ENCODE measurements around the gene MPND.

MPND gene

DNA sequence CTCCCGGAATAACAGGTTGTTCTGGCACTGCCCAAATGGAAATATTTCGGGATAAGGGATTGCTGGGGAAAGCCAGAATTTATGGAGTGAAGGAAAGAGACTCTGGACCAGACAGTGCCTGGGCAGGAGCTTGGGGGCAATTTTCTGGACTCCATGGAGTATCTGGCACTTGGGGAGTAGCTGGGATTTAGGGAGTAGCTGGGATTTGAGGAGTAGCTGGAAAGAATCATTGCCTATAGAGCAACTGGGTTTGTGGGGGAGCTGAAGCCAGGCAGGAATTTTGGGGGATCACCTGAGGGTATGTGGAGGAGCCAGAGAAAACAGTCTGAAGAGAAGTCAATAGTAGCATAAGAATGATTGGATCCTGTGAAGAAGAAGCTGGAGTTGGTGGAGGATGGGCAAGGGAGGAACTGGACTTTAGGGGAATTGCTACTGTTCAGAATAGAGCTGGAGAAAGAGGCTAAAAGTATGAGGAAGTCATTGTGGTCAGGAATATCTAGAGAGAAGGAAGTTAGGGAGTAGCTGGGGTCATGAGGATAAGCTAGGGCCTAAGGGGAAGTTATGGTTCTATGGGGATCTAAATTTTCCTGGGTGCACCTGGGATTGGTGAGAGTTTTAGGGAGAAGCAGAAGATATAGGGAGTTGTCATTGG lies 24.2 kb upstream of the MPND start:
- no peak for DNase-seq (ENCODE audit: low read depth in 4 of 4, low spot score in 1 of 4)

DNA sequence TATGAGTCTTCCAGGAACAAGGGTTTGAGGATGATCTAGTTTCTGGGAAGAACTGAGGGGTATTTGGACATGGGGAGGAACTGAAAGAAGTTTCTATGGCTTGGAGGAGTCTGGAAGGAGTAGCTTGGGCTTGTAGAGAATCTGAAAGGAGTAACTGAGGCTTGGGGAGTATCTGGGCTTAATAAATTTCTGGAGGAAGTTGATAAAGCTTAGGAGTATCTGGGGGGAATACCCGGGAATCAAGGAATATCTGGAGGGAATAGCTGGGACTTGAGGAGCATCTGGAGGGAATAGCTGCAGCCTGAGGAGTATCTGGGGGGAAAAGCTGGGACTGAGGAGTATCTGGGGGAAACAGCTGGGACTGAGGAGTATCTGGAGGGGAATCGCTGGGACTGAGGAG lies 22.9 kb upstream of the MPND start:
- DNase-seq (ENCODE audit: low read depth in 4 of 4, low spot score in 1 of 4), result no peak

DNA sequence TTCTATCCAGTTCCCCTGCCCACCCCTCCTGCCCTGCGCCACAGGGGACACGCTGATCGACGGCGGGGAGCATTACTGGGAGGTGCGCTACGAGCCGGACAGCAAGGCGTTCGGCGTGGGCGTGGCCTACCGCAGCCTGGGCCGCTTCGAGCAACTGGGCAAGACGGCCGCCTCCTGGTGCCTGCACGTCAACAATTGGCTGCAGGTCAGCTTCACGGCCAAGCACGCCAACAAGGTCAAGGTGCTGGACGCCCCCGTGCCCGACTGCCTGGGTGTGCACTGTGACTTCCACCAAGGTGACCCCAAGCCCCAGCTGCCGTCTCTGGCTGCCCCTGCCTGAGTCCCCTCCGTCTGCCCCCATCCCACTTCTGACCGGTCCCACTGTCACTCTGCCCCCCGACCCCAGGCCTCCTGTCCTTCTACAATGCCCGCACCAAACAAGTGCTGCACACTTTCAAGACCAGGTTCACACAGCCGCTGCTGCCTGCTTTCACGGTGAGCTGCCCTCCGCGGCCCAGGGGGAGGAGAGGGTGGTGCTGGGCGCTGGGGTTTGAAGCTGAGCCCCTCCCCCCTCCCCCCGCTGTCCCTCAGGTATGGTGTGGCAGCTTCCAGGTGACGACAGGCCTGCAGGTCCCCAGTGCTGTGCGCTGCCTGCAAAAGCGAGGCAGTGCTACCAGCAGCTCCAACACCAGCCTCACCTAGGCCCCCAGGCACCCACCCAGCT lies 20.3 kb upstream of the MPND start:
- no peak for DNase-seq (ENCODE audit: low read depth in 4 of 4, low spot score in 1 of 4)

DNA sequence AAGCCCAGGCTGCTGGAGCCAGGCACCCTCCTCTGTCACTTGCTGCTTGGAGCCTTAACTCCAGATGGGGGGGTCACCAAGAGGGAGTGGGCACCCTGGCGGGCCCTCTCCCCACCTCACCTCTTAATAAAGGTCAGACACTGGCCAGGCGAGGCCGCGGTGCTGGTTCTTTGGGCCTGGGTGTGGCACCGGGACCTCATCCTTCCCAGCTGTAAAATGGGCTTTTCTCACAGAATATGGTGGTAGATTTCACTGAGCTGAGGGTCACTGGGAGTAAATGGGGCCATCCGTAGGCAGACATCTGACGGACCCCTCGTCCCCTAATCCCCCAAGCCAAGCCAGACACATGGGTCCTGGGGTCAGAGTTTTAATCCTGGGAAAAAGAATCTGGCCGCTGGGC lies 19.7 kb upstream of the MPND start:
- DNase-seq (ENCODE audit: low read depth in 4 of 4, low spot score in 1 of 4), result no peak

DNA sequence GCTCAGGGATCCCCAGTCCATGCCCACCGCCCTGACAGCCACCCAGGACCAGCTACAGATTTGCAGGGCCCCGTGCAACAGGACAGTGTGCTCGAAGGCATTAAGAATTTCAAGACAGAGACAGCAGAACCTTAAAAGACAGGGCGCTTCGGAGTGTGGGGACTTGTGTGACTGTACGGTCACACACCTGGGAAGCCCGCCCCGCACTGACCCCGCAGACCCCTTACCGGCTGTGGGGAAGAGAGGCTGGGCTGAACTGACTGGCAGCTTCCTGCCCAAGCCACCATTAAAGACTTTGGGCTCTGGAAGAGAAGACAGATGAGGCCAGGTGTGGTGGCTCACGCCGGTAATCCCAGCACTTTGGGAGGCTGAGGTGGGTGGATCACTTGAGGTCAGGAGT lies 19.1 kb upstream of the MPND start:
- DNase-seq (ENCODE audit: low read depth in 4 of 4, low spot score in 1 of 4), result no peak

DNA sequence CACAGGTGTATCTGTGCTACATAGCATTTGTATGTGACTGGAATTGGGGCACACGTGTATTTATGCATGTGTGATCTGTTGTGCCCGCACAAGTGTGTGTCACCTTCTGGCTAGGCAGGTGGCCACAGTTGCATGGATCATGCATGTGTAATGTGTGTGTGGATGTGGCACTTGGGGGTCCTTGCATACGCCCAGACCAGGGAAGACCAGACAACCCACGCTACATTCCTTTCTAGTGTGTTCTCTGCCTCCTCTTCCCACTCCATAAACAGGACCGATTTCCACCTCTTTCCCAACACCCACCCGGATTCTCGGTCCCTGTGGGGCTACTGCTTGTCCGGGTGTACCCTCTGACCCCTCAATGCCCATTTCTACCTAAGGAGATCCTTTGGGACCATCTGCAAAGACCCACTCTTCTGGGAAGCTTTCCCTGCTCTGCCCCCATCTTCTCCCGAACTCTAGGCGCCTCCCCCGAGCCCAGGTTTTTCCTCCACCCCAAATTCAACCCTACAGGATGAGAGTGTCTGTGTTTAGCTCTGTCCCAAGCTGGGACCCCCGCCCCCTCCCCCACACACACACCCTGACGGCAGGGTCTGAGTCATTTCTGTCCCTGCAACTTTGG lies 17.0 kb upstream of the MPND start:
- DNase-seq (ENCODE audit: low read depth in 4 of 4, low spot score in 1 of 4), result no peak

DNA sequence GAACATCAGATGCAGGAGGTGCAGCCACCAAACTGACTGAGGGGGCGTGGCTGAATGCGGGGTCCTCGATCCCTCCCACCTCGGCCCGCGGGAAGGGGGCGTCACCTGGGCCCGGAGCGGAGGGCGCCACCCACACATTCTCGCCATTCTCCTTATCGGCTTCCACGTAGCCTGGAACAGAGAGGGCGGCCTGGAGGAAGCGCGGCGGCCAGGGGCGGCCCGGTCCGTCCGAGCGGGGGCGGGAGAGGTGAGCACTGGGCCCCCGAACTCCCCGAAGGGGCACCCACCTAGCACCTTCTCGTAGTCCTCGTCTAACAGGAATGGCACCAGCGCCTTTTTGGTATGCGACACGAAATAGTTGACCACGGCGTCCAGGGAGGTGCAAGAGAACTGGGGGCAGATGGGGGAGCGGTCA lies 16.5 kb upstream of the MPND start:
- DNase-seq (ENCODE audit: low read depth in 4 of 4, low spot score in 1 of 4), result no peak

DNA sequence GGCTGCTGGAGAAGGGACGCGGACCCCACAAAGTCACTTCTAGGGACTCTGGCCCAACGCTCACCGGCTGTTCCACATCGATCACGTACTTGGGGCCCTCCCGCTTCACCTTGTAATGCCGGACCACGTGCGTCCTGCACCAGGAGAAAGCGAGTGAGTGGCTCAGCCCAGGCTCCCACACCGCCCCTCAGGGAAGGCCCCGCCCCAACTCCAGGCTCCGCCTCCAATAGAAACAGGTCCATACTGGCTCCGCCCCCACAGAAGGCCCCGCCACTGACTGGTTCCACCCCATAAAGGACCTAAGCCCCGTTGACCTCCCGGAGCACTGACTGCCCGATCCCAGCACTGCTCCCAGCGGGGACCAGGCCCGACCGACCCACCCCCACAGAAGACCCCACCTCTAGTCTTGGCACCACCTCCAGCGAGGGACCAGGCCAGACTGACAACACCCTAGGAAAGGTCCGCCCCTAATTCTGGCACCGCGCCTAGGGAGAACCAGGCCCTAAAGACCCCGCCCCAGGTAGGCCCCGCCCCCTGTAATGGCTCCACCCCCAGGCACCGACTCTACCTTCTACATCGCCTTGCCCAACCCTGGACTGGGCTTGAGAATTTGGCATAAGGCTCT lies 16.0 kb upstream of the MPND start:
- DNase-seq (ENCODE audit: low read depth in 4 of 4, low spot score in 1 of 4), result peak in 2 of 4 experiments; percentile 67 to 78

DNA sequence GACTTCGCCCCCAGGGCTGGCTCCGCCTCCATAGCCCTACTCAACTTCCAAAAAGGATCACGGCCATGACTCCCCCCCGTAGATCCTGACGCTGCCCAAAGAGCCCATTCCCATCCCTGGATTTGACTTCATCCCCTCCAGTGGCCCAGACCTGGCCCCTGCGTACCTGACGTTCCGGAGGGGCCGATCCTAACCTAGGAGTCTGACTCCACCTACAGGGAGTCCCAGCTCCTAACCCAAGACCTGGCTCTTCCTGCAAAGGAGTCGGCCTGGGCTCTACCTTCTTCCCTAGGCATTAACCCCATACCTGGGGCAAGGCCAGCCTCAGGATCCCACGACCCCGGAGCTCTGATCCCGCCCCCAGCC lies 15.5 kb upstream of the MPND start:
- no peak for DNase-seq (ENCODE audit: low read depth in 4 of 4, low spot score in 1 of 4)

- peak; percentile 79 to 99 (median 96) for DNase-seq (ENCODE audit: low read depth in 4 of 4, low spot score in 1 of 4)
Measured at GRCh38 chr19:4328243-4328990, 14.9 kb upstream of the MPND start.

- peak in 2 of 4 experiments; percentile 46 to 54 for DNase-seq (ENCODE audit: low read depth in 4 of 4, low spot score in 1 of 4)
Measured at GRCh38 chr19:4328991-4329681, 14.2 kb upstream of the MPND start.

- no peak for DNase-seq (ENCODE audit: low read depth in 4 of 4, low spot score in 1 of 4)
Measured at GRCh38 chr19:4329858-4330257, 13.5 kb upstream of the MPND start.

DNA sequence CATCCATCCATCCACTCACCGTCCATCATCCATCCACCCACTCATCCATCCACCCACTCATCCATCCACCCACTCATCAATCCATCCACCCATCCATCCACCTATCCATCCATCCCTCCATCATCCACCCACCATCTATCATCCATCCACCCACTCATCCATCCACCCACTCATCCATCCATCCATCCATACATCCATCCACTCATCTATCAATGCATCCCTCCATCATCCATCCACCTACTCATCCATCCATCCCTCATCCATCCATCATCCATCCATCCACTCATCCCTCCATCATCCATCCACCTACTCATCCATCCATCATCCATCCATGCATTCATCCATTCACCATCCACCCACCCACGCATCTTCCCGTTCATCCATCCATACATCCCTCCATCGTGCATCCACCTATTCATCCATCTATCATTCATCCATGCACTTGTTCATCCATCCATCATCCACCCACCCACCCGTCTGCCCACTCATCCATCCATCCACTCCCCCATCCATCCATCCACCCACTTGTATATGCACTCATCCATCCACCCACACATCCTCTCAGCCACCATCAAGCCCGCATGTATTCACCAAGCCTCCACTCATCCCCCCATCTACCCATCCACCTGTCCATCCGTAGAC lies 8.3 kb upstream of the MPND start:
- no peak for DNase-seq (ENCODE audit: low read depth in 4 of 4, low spot score in 1 of 4)

- no peak for DNase-seq (ENCODE audit: low read depth in 4 of 4, low spot score in 1 of 4)
Measured at GRCh38 chr19:4337906-4338440, 5.4 kb upstream of the MPND start.

GRCh38 chr19:4338441-4339355 lies 4.7 kb upstream of the MPND start, which contains the start of gene STAP2:
TSS of gene STAP2 (minus strand) at chr19:4338827. CDS start at chr19:4338753, 74 bp downstream.
- no peak for DNase-seq (ENCODE audit: low read depth in 4 of 4, low spot score in 1 of 4)

DNA sequence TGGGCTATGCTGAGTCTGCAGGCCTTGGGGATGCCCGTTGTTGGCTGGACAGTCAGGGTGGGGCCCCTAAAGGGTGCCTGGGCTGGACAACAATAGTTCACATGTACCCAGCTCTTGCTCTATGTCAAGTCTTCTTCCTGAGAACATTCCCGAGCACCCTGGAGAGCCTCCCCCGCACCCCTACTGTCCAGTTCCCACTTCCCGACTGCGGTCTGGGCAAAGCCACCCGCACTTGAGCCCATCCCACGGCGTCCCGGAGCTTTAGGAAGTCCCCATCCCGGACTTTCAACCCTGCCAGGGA lies 1.1 kb upstream of the MPND start:
- no peak for DNase-seq (ENCODE audit: low read depth in 4 of 4, low spot score in 1 of 4)

- peak; percentile 68 to 88 (median 80) for DNase-seq (ENCODE audit: low read depth in 4 of 4, low spot score in 1 of 4)
Measured at GRCh38 chr19:4342615-4343369, 570 bp upstream of the MPND start.

DNA sequence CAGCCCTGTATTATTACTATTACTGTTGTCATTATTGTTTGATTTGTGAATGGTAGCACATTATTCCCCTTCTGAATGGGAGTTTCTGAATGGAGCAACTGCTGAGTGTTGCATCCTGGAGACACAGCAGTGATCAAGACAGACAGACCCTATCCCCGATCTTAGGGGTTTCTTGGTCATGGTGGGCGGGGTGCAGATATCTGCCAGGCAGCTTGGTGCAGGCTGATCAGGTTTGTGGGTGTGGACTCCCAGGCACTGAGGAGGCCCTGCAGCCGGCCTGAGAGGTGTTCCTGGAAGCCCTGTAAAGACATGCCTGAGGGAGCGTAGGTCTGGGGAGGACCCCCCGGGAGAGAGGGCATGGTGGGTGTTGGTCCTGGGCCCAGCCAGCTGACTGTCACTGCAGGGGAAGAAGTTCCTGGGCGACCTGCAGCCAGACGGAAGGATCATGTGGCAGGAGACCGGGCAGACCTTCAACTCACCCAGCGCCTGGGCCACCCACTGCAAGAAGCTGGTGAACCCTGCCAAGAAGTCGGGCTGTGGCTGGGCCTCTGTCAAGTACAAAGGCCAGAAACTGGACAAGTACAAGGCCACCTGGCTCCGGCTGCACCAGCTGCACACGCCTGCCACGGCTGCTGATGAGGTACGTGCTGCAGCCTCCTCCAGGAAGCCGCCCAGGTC lies 2.1 kb downstream of the MPND start:
- DNase-seq (ENCODE audit: low read depth in 4 of 4, low spot score in 1 of 4), result no peak

Data from stimulated activated CD4-positive, alpha-beta T cell treated with anti-CD3 and anti-CD28 coated beads, Interleukin-1b, Interleukin-23, amount 100 ng/mL, for 24 hours (primary cell).